H1 (cell line): ENCODE data around the gene SLC37A1.

Source experiments
- BCL11A ChIP-seq, 2 experiments: IDR thresholded peaks; one replicate each; pipeline ENCODE4 v1.6.1; 2011; ENCODE audit warnings: low read depth in 2 of 2, low read length in 2 of 2, mild to moderate bottlenecking in 2 of 2
- BRCA1 ChIP-seq: IDR thresholded peaks from 2 replicates; pipeline ENCODE4 v1.6.1; 2012; ENCODE audit warnings: low read depth, low read length, improper control_type of control experiment
- CHD1 ChIP-seq: IDR thresholded peaks from 2 replicates; pipeline ENCODE4 v1.6.1; 2012; ENCODE audit warnings: low read depth, low read length, improper control_type of control experiment
- EZH2 ChIP-seq: fragments of 200-600 bp; sonication (generic); IDR thresholded peaks from 2 replicates; pipeline ENCODE4 v1.7.1; 2012; ENCODE audit warnings: low read depth, mild to moderate bottlenecking, moderate library complexity, low read length, inconsistent platforms; ENCODE audit not compliant: severe bottlenecking
- POLR2A ChIP-seq, 2 experiments: IDR thresholded peaks; 1 replicate in 1 of 2; 2 replicates in 1 of 2; pipeline ENCODE4 v1.6.1; 2011; ENCODE audit warnings: low read depth in 2 of 2, low read length in 2 of 2, mild to moderate bottlenecking in 2 of 2; ENCODE audit errors: control extremely low read depth in 1 of 2
- RAD21 ChIP-seq, 2 experiments: IDR thresholded peaks in 1 of 2; conservative IDR thresholded peaks in 1 of 2; 2 replicates each; pipeline ENCODE4 v1.6.1; 2011; ENCODE audit warnings: low read depth in 2 of 2, low read length in 2 of 2, improper control_type of control experiment in 1 of 2, inconsistent platforms in 1 of 2, mild to moderate bottlenecking in 1 of 2, moderate library complexity in 1 of 2
- SIN3A ChIP-seq, 2 experiments: IDR thresholded peaks in 1 of 2; conservative IDR thresholded peaks in 1 of 2; 2 replicates each; pipeline ENCODE4 v1.6.1; 2011 to 2012; ENCODE audit warnings: low read length in 2 of 2, improper control_type of control experiment in 1 of 2, low read depth in 1 of 2, mild to moderate bottlenecking in 1 of 2
- SIRT6 ChIP-seq: IDR thresholded peaks from one replicate; pipeline ENCODE4 v1.7.1; 2012; ENCODE audit warnings: low read length, inconsistent platforms
- SRF ChIP-seq: IDR thresholded peaks from 2 replicates; pipeline ENCODE4 v1.6.1; 2011; ENCODE audit warnings: mild to moderate bottlenecking, low read depth, low read length, moderate library complexity
- TEAD4 ChIP-seq: IDR thresholded peaks from 2 replicates; pipeline ENCODE4 v1.6.1; 2012; ENCODE audit warnings: low read depth, low read length, inconsistent platforms, mixed read lengths
- YY1 ChIP-seq: IDR thresholded peaks from 2 replicates; pipeline ENCODE4 v1.6.1; 2011; ENCODE audit warnings: low read depth, mild to moderate bottlenecking, low read length
- TF ChIP-seq, protein P1 (sequence below): IDR thresholded peaks from 2 replicates; pipeline ENCODE4 v1.6.1; 2011; ENCODE audit warnings: low read length, improper control_type of control experiment
- TF ChIP-seq, protein P2 (sequence below), 3 experiments: IDR thresholded peaks; 1 replicate in 2 of 3; 2 replicates in 1 of 3; pipeline versions ENCODE4 v1.5.1 to v1.6.1; 2011; ENCODE audit warnings: low read length in 3 of 3, mild to moderate bottlenecking in 3 of 3, inconsistent platforms in 2 of 3, low read depth in 1 of 3, moderate library complexity in 1 of 3; ENCODE audit not compliant: insufficient read depth in 1 of 3; ENCODE audit errors: control extremely low read depth in 1 of 3

DNA sequence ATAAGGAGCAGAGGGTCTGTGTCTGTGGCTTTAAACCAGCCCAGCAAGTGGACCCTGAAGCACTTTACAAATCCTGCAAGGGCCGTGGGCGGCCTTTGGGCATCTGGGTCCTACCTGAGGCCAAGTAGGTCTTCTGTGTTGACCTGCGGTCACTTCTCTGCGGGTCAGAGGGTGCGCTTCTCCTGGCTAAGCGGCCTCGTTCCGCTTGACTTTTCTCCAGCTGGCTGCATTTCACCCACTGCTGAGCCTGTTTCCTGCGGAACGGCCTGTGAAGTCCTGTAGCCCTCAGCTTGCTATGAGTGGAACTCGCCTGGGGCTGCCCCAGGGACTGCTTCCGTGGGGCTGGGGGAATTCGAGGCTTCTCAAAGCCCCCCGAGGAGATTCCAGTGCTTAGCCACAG is 43.3 kb downstream of the SLC37A1 start:
- TF ChIP-seq BRCA1 (no peak), SRF (no peak), EZH2 (no peak), CHD1 (no peak), SIN3A (conservative IDR thresholded peaks at IDR 0.05 in 1 of 2, IDR thresholded peaks at IDR 0.05 in 1 of 2; ENCODE audit: low read depth in 1 of 2, low read length in 2 of 2) (no peak), RAD21 (IDR thresholded peaks at IDR 0.05 in 1 of 2, conservative IDR thresholded peaks at IDR 0.05 in 1 of 2; ENCODE audit: low read depth in 2 of 2, low read length in 2 of 2) (no peak), SIRT6 (no peak), TEAD4 (no peak), BCL11A (IDR thresholded peaks at IDR 0.05; ENCODE audit: low read depth in 2 of 2, low read length in 2 of 2) (no peak), POLR2A (IDR thresholded peaks at IDR 0.05; ENCODE audit: control extremely low read depth in 1 of 2, low read depth in 2 of 2, low read length in 2 of 2) (no peak), YY1 (no peak)
- TF ChIP-seq, protein P1, sequence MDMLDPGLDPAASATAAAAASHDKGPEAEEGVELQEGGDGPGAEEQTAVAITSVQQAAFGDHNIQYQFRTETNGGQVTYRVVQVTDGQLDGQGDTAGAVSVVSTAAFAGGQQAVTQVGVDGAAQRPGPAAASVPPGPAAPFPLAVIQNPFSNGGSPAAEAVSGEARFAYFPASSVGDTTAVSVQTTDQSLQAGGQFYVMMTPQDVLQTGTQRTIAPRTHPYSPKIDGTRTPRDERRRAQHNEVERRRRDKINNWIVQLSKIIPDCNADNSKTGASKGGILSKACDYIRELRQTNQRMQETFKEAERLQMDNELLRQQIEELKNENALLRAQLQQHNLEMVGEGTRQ, result no peak
- TF ChIP-seq, protein P2, sequence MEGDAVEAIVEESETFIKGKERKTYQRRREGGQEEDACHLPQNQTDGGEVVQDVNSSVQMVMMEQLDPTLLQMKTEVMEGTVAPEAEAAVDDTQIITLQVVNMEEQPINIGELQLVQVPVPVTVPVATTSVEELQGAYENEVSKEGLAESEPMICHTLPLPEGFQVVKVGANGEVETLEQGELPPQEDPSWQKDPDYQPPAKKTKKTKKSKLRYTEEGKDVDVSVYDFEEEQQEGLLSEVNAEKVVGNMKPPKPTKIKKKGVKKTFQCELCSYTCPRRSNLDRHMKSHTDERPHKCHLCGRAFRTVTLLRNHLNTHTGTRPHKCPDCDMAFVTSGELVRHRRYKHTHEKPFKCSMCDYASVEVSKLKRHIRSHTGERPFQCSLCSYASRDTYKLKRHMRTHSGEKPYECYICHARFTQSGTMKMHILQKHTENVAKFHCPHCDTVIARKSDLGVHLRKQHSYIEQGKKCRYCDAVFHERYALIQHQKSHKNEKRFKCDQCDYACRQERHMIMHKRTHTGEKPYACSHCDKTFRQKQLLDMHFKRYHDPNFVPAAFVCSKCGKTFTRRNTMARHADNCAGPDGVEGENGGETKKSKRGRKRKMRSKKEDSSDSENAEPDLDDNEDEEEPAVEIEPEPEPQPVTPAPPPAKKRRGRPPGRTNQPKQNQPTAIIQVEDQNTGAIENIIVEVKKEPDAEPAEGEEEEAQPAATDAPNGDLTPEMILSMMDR (IDR thresholded peaks at IDR 0.05; ENCODE audit: control extremely low read depth in 1 of 3, insufficient read depth in 1 of 3, low read depth in 1 of 3, low read length in 3 of 3), result no peak
